ENCODE results near the gene PARD3. TPM values are rescaled to one million over a fixed set of nuclear protein-coding genes. Genes with fewer than 3 reads are reported as not detected.

PARD3 gene
- polyA plus RNA-seq, 2 of the 4 experiments (the other 2 are of a cell fraction): 110 to 200 TPM

- no peak for FAIRE-seq
- H3K4me3 ChIP-seq: no peak overlapping the region
- 0 out of 6 replicates have a peak overlapping the region, but pooled peaks of 1 of the 2 experiments have one; percentile 14 for H3K27ac ChIP-seq
- no peak for DNase-seq (ENCODE audit: low read depth in 1 of 2, low spot score in 1 of 2)
- H3K4me2 ChIP-seq: no peak overlapping the region
- ChIA-PET POLR2A (no interaction called here), CTCF (interaction anchor here (1.0 to 8.3 kb wide), 3 partner anchors 25 to 42 kb away, joined by 3 to 55 read pairs (median 3); no protein-coding TSS in a partner anchor)
- 95% methylated on average over 3 of the region's 3 CpGs for WGBS (ENCODE audit: missing lambda C conversion rate)
- H3K9me3 ChIP-seq: no peaks in the 10 kb centered on the region
- no peak for TF ChIP-seq MYC (IDR thresholded peaks at IDR 0.05; ENCODE audit: borderline replicate concordance, low read length)
- TF ChIP-seq BCL3 (IDR thresholded peaks at IDR 0.05): no peak
- TF ChIP-seq RCOR1 (IDR thresholded peaks at IDR 0.05; ENCODE audit: low read depth, low read length): no peak
- TF ChIP-seq HDAC2 (IDR thresholded peaks at IDR 0.05): no peak
- TF ChIP-seq ATOH8 (CRISPR knock-in tag; IDR thresholded peaks at IDR 0.05; ENCODE audit: low read depth): no peak
- no peak for TF ChIP-seq CHD4 (IDR thresholded peaks at IDR 0.05; ENCODE audit: borderline replicate concordance)
- TF ChIP-seq HOXA7 (CRISPR knock-in tag; IDR thresholded peaks at IDR 0.05): no peak
- TF ChIP-seq NR3C1 (IDR thresholded peaks at IDR 0.05): no peak
- TF ChIP-seq EHF (CRISPR knock-in tag; IDR thresholded peaks at IDR 0.05): no peak
- TF ChIP-seq HOXB13 (CRISPR knock-in tag; IDR thresholded peaks at IDR 0.05; ENCODE audit: low read depth): no peak
- TF ChIP-seq USF2 (IDR thresholded peaks at IDR 0.05): no peak
- no peak for TF ChIP-seq ZSCAN20 (CRISPR knock-in tag; IDR thresholded peaks at IDR 0.05)
- TF ChIP-seq GATA3 (IDR thresholded peaks at IDR 0.05; ENCODE audit: borderline replicate concordance): no peak
- no peak for TF ChIP-seq ZFP36 (IDR thresholded peaks at IDR 0.05; ENCODE audit: borderline replicate concordance, partially characterized antibody)
- TF ChIP-seq RAD21 (conservative IDR thresholded peaks at IDR 0.05 in 1 of 2, IDR thresholded peaks at IDR 0.05 in 1 of 2): no peak
- TF ChIP-seq POLR2AphosphoS2 (conservative IDR thresholded peaks at IDR 0.05; ENCODE audit: low read length): no peak
- no peak for TF ChIP-seq HMGXB4 (CRISPR knock-in tag; IDR thresholded peaks at IDR 0.05; ENCODE audit: borderline replicate concordance)
- peaks cover 26% of the 10 kb centered on the region for H3K4me1 ChIP-seq
- no peak; a peak in 1 of 6 replicates for ATAC-seq
Observed at GRCh38 chr10:34612446-34612845, 202.7 kb downstream of the PARD3 start.

- H3K27ac ChIP-seq: no peak overlapping the region
- H3K4me3 ChIP-seq: no peak overlapping the region
- DNase-seq (ENCODE audit: low read depth in 1 of 2, low spot score in 1 of 2) (no peak), ATAC-seq (no peak), FAIRE-seq (no peak)
- H3K9me3 ChIP-seq: no peaks in the 10 kb centered on the region
- H3K4me2 ChIP-seq: no peak overlapping the region
- CTCF ChIA-PET: interaction anchor here (0.8 kb wide), 1 partner anchor 29 kb away, joined by 3 read pairs; no protein-coding TSS in a partner anchor
- H3K4me1 ChIP-seq: peaks cover 36% of the 10 kb centered on the region
- POLR2A ChIA-PET: no interaction called here
- WGBS (ENCODE audit: missing lambda C conversion rate): 93% methylated on average over 9 of the region's 9 CpGs
- TF ChIP-seq POLR2AphosphoS2 (conservative IDR thresholded peaks at IDR 0.05; ENCODE audit: low read length): no peak
- no peak for TF ChIP-seq ATOH8 (CRISPR knock-in tag; IDR thresholded peaks at IDR 0.05; ENCODE audit: low read depth)
- TF ChIP-seq FOSB (CRISPR knock-in tag; IDR thresholded peaks at IDR 0.05): no peak
- no peak for TF ChIP-seq REST (IDR thresholded peaks at IDR 0.05)
- TF ChIP-seq FOSL2 (IDR thresholded peaks at IDR 0.05): no peak
- no peak for TF ChIP-seq FOSL2 (CRISPR knock-in tag; IDR thresholded peaks at IDR 0.05)
- no peak for TF ChIP-seq PHF8 (IDR thresholded peaks at IDR 0.05; ENCODE audit: borderline replicate concordance, low read depth)
- no peak for TF ChIP-seq HOXB13 (CRISPR knock-in tag; IDR thresholded peaks at IDR 0.05; ENCODE audit: low read depth)
- no peak for TF ChIP-seq SMC3 (IDR thresholded peaks at IDR 0.05)
- TF ChIP-seq CTCF (IDR thresholded peaks at IDR 0.05): no peak
- TF ChIP-seq FOXS1 (CRISPR knock-in tag; IDR thresholded peaks at IDR 0.05): no peak
Observed at GRCh38 chr10:34609287-34609940, 205.7 kb downstream of the PARD3 start.

Data from A549 (cell line).